ENCODE measurements around the gene NELFB.

DNA sequence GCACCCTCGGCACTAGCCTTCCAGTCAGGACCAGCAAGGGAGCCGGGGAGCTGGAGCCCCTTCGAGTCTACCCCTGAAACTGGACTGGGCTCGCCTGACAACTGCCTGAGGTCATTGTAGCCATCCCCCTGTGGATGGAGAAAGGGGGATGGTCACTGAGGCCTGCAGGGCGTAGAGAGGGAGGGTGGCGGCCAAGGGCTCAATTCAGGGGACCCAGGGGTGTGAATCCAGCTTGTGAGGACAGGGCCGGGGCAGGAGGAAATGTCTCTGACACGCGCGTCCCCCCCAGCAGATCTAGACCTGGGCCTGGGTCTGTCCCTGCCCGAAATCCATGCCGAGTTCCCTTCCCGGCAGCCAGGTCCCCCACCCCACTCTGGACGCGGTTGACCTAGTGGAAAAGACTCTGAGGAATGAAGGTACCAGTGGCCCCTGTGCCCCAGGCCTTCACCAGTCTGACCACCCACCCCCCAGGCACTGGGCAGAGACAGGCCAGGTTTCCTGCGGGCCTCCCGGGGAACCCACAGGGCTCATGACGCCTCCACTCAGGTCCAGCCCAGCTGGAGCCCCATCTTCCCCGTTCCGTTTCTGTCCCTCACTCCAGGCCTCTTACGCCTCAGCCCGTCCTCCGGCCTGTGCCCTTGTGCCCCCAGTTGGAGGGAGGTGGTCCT lies 23.6 kb upstream of the NELFB start:
- TF ChIP-seq, protein P1, sequence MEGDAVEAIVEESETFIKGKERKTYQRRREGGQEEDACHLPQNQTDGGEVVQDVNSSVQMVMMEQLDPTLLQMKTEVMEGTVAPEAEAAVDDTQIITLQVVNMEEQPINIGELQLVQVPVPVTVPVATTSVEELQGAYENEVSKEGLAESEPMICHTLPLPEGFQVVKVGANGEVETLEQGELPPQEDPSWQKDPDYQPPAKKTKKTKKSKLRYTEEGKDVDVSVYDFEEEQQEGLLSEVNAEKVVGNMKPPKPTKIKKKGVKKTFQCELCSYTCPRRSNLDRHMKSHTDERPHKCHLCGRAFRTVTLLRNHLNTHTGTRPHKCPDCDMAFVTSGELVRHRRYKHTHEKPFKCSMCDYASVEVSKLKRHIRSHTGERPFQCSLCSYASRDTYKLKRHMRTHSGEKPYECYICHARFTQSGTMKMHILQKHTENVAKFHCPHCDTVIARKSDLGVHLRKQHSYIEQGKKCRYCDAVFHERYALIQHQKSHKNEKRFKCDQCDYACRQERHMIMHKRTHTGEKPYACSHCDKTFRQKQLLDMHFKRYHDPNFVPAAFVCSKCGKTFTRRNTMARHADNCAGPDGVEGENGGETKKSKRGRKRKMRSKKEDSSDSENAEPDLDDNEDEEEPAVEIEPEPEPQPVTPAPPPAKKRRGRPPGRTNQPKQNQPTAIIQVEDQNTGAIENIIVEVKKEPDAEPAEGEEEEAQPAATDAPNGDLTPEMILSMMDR (IDR thresholded peaks at IDR 0.05), result no peak
- no peak for TF ChIP-seq JUN (CRISPR knock-in tag; IDR thresholded peaks at IDR 0.05)
- no peak for TF ChIP-seq ZNF317 (CRISPR knock-in tag; IDR thresholded peaks at IDR 0.05; ENCODE audit: borderline replicate concordance, low read depth)
- TF ChIP-seq, protein P2, sequence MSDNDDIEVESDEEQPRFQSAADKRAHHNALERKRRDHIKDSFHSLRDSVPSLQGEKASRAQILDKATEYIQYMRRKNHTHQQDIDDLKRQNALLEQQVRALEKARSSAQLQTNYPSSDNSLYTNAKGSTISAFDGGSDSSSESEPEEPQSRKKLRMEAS (CRISPR knock-in tag; IDR thresholded peaks at IDR 0.05), result no peak
- TF ChIP-seq ZNF232 (CRISPR knock-in tag; IDR thresholded peaks at IDR 0.05), result no peak
- no peak for TF ChIP-seq ZNF121 (CRISPR knock-in tag; IDR thresholded peaks at IDR 0.05)
- no peak for TF ChIP-seq CREB1 (CRISPR knock-in tag; IDR thresholded peaks at IDR 0.05)
- TF ChIP-seq, protein P3, sequence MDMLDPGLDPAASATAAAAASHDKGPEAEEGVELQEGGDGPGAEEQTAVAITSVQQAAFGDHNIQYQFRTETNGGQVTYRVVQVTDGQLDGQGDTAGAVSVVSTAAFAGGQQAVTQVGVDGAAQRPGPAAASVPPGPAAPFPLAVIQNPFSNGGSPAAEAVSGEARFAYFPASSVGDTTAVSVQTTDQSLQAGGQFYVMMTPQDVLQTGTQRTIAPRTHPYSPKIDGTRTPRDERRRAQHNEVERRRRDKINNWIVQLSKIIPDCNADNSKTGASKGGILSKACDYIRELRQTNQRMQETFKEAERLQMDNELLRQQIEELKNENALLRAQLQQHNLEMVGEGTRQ (CRISPR knock-in tag; IDR thresholded peaks at IDR 0.05), result no peak
- TF ChIP-seq SP1 (CRISPR knock-in tag; conservative IDR thresholded peaks at IDR 0.05), result no peak
- TF ChIP-seq, protein P4, sequence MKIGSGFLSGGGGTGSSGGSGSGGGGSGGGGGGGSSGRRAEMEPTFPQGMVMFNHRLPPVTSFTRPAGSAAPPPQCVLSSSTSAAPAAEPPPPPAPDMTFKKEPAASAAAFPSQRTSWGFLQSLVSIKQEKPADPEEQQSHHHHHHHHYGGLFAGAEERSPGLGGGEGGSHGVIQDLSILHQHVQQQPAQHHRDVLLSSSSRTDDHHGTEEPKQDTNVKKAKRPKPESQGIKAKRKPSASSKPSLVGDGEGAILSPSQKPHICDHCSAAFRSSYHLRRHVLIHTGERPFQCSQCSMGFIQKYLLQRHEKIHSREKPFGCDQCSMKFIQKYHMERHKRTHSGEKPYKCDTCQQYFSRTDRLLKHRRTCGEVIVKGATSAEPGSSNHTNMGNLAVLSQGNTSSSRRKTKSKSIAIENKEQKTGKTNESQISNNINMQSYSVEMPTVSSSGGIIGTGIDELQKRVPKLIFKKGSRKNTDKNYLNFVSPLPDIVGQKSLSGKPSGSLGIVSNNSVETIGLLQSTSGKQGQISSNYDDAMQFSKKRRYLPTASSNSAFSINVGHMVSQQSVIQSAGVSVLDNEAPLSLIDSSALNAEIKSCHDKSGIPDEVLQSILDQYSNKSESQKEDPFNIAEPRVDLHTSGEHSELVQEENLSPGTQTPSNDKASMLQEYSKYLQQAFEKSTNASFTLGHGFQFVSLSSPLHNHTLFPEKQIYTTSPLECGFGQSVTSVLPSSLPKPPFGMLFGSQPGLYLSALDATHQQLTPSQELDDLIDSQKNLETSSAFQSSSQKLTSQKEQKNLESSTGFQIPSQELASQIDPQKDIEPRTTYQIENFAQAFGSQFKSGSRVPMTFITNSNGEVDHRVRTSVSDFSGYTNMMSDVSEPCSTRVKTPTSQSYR (CRISPR knock-in tag; IDR thresholded peaks at IDR 0.05), result no peak
- TF ChIP-seq, protein P5, sequence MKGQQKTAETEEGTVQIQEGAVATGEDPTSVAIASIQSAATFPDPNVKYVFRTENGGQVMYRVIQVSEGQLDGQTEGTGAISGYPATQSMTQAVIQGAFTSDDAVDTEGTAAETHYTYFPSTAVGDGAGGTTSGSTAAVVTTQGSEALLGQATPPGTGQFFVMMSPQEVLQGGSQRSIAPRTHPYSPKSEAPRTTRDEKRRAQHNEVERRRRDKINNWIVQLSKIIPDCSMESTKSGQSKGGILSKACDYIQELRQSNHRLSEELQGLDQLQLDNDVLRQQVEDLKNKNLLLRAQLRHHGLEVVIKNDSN (CRISPR knock-in tag; IDR thresholded peaks at IDR 0.05), result no peak

Measured in WTC11 (cell line).